Measurements from ENCODE around the gene COMMD1.

- TF ChIP-seq YY1 (IDR thresholded peaks at IDR 0.05; ENCODE audit: insufficient read depth, insufficient read length) (no peak), ZNF274 (IDR thresholded peaks at IDR 0.05; ENCODE audit: low read depth, low read length) (no peak), SUZ12 (IDR thresholded peaks at IDR 0.05; ENCODE audit: extremely low read depth, insufficient read depth, insufficient read length) (no peak)
These were observed 258.4 kb downstream of the COMMD1 start for GRCh38 chr2:62163834-62164233.

Data from NT2/D1 (cell line).